Tibial nerve (tissue), 4 donors: Measurements from ENCODE around the gene BGN. TPM values are rescaled to one million over a fixed set of nuclear protein-coding genes. Genes with fewer than 3 reads are reported as not detected.
A peak's percentile ranks its signal among the peaks of the same experiment; 100 is the strongest.

Source experiments
- DNase-seq, 2 donors: peaks; one replicate each; pipeline ENCODE4 v3.0.0-alpha.2; 2019; ENCODE audit warnings: low spot score in 2 of 2
- H3K27ac ChIP-seq, 4 donors: fragments of 200-600 bp; sonication (generic) in 3 of 4; one replicate each; pipeline ENCODE4 v1.5.1; 2017 to 2019; ENCODE audit warnings: mild to moderate bottlenecking in 1 of 4
- H3K27me3 ChIP-seq, 2 donors: fragments of 200-600 bp; sonication (generic) in 1 of 2; one replicate each; pipeline versions ENCODE4 v1.5.1 to v1.6.0; 2017 to 2019
- H3K36me3 ChIP-seq, 3 donors: fragments of 200-600 bp; sonication (generic); one replicate each; pipeline ENCODE4 v1.5.1; 2018 to 2019
- H3K4me1 ChIP-seq, 4 donors: fragments of 200-600 bp; sonication (generic) in 3 of 4; one replicate each; pipeline ENCODE4 v1.5.1; 2017 to 2019
- H3K4me3 ChIP-seq, 4 donors: fragments of 200-600 bp; sonication (generic) in 3 of 4; one replicate each; pipeline ENCODE4 v1.5.1; 2017 to 2019; ENCODE audit warnings: mild to moderate bottlenecking in 1 of 4, moderate library complexity in 1 of 4
- H3K9me3 ChIP-seq, 4 donors: fragments of 200-600 bp; sonication (generic) in 3 of 4; one replicate each; pipeline ENCODE4 v1.5.1; 2017 to 2019
- EP300 ChIP-seq, 2 donors: sonication (generic); formaldehyde crosslinking; IDR thresholded peaks; one replicate each; pipeline ENCODE4 v1.6.1; 2017; ENCODE audit warnings: antibody characterized with exemption in 2 of 2, mild to moderate bottlenecking in 1 of 2
- POLR2A ChIP-seq, 2 donors: fragments of 450-650 bp; IDR thresholded peaks; one replicate each; pipeline ENCODE4 v1.6.1; 2017; ENCODE audit warnings: antibody characterized with exemption in 2 of 2, mild to moderate bottlenecking in 2 of 2, moderate library complexity in 2 of 2
- WGBS, 2 donors: methylation state at CpG; one replicate each; pipeline ENCODE4 v1.1.5; 2018; 5-methylcytosine and 5-hydroxymethylcytosine counted together
- total RNA-seq, 4 donors: library from RNA; depleted of rRNA; stranded (reverse); fragments of >200 nt; gene quantifications; one replicate each; pipeline ENCODE4 v1.1.0, GENCODE V29; 2016
- TF ChIP-seq, protein P1 (sequence below), 5 experiments: fragments of 200-600 bp in 3 of 5; fragments of 450-650 bp in 2 of 5; sonication (generic) in 3 of 5; IDR thresholded peaks; one replicate each; pipeline ENCODE4 v1.5.1; 2016 to 2019; ENCODE audit warnings: antibody characterized with exemption in 5 of 5, mild to moderate bottlenecking in 3 of 5, moderate library complexity in 2 of 5

The BGN gene
- total RNA-seq, 4 donors from 2014 or later, result 25.6 to 103 (median 59.0) TPM

GRCh38 chrX:153549231-153549630, 54.5 kb downstream of the BGN start:
- Histone ChIP-seq H3K27ac (no peak overlapping the region), H3K4me1 (no peaks in the 10 kb centered on the region), H3K27me3 (peaks cover 0 to 16% of the 10 kb centered on the region in 2 donors), H3K4me3 (no peak overlapping the region), H3K36me3 (no peaks in the 10 kb centered on the region), H3K9me3 (no peaks in the 10 kb centered on the region)
- DNase-seq, result no peak
- TF ChIP-seq, protein P1, sequence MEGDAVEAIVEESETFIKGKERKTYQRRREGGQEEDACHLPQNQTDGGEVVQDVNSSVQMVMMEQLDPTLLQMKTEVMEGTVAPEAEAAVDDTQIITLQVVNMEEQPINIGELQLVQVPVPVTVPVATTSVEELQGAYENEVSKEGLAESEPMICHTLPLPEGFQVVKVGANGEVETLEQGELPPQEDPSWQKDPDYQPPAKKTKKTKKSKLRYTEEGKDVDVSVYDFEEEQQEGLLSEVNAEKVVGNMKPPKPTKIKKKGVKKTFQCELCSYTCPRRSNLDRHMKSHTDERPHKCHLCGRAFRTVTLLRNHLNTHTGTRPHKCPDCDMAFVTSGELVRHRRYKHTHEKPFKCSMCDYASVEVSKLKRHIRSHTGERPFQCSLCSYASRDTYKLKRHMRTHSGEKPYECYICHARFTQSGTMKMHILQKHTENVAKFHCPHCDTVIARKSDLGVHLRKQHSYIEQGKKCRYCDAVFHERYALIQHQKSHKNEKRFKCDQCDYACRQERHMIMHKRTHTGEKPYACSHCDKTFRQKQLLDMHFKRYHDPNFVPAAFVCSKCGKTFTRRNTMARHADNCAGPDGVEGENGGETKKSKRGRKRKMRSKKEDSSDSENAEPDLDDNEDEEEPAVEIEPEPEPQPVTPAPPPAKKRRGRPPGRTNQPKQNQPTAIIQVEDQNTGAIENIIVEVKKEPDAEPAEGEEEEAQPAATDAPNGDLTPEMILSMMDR (IDR thresholded peaks at IDR 0.05), result no peak
- TF ChIP-seq EP300 (IDR thresholded peaks at IDR 0.05) (no peak), POLR2A (IDR thresholded peaks at IDR 0.05) (no peak)
- WGBS, 2 donors, result 88 to 100% methylated on average over 2 to 17 of the region's 17 CpGs

DNA sequence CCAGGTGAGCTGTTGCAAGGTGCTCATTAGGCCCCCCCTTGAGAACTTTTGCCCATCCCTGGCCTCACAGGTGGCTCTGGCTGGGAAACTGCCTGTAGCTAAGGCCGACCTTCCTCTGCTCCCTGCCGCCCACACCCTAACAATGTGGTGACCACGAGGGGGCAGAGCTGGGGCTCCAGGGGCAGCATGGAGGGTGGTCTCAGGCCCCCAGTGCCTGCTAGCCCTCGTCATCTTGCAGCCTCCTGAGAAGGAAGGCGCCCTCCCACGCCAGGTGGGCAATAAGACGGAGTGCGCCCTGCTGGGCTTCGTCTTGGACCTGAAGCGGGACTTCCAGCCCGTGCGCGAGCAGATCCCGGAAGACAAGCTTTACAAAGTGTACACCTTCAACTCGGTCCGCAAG, 55.0 kb downstream of the BGN start:
- TF ChIP-seq, protein P1 (IDR thresholded peaks at IDR 0.05), result no peak
- no peak for TF ChIP-seq POLR2A (IDR thresholded peaks at IDR 0.05)
- TF ChIP-seq EP300 (IDR thresholded peaks at IDR 0.05), result no peak
- no peak for DNase-seq
- Histone ChIP-seq H3K4me3 (no peak overlapping the region), H3K27ac (no peak overlapping the region), H3K4me1 (no peaks in the 10 kb centered on the region), H3K36me3 (no peaks in the 10 kb centered on the region), H3K27me3 (peaks cover 0 to 16% of the 10 kb centered on the region in 2 donors), H3K9me3 (no peaks in the 10 kb centered on the region)
- 67 to 82% methylated on average over 3 to 16 of the region's 16 CpGs for WGBS, 2 donors

DNA sequence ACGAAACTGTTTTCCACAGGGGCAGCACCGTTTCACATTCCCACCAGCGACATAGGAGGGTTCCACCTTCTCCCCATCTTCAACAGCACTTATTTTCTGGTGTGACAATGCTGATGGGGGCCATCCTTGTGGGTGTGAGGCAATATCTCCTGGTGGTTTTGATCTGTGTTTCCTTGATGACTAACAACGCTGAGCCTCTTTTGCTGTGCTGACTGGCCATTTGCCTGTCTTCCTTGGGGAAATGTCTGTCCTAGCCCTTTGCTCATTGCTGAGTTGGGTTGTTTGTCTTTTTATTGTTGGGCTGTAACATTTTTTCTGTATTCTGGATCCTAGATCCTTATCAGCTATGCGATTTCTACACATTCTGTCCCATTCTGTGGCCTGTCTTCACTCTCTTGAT, 56.4 kb downstream of the BGN start:
- Histone ChIP-seq H3K9me3 (no peaks in the 10 kb centered on the region), H3K36me3 (no peaks in the 10 kb centered on the region), H3K4me3 (no peak overlapping the region), H3K27me3 (peaks cover 0 to 7% of the 10 kb centered on the region in 2 donors), H3K4me1 (peaks cover 0 to 4% (median 0%) of the 10 kb centered on the region in 4 donors), H3K27ac (no peak overlapping the region)
- WGBS, 2 donors, result 79 to 84% methylated on average over 5 of the region's 5 CpGs
- no peak for DNase-seq
- TF ChIP-seq, protein P1 (IDR thresholded peaks at IDR 0.05), result no peak
- TF ChIP-seq POLR2A (IDR thresholded peaks at IDR 0.05) (no peak), EP300 (IDR thresholded peaks at IDR 0.05) (no peak)

DNA sequence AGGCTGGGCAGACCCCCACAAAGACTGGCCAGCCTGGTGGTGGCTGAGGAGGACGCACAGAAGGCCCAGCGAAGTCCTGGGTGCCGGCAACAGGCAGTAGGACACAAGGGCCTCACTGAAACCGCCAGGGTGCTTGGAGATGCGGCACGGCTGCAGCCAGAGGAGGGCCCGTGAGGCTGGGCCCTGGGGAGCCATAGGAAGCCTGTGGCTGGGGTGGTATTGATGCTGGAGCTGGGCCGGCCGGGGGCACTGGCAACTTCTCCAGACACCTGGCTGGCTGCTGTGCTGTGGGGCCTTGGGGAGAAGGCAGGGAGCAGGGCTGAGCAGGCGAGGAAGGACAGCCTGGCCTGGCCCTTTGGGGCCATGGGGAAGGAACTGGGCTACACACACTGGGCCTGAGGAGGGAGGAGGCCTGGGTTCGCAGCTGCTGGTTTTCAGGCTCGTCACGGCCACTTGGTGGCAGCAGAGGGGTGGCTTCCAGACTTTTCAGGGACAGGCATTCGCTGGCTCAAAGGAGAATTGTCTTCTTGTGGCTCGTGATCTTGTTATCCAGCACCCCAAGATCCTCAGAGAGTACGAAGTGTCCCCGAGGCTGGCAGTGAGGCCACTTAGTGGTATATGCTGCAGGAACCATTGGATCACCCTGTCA, 59.9 kb downstream of the BGN start:
- TF ChIP-seq POLR2A (IDR thresholded peaks at IDR 0.05), result no peak
- TF ChIP-seq, protein P1 (IDR thresholded peaks at IDR 0.05), result peak; percentile 48 to 77 (median 63)
- no peak for TF ChIP-seq EP300 (IDR thresholded peaks at IDR 0.05)
- WGBS, 2 donors, result 53% methylated on average over 15 of the region's 17 CpGs; no CpG with 5 or more reads in 1 of the 2 donors

GRCh38 chrX:153556767-153557166, 62.0 kb downstream of the BGN start:
- Histone ChIP-seq H3K27ac (no peak overlapping the region), H3K27me3 (peaks cover 0 to 6% of the 10 kb centered on the region in 2 donors), H3K36me3 (no peaks in the 10 kb centered on the region), H3K4me3 (no peak overlapping the region), H3K9me3 (no peaks in the 10 kb centered on the region), H3K4me1 (peaks cover 0 to 4% (median 0%) of the 10 kb centered on the region in 4 donors)
- WGBS, 2 donors, result 90 to 100% methylated on average over 1 to 11 of the region's 12 CpGs
- TF ChIP-seq, protein P1 (IDR thresholded peaks at IDR 0.05), result no peak
- TF ChIP-seq POLR2A (IDR thresholded peaks at IDR 0.05) (no peak), EP300 (IDR thresholded peaks at IDR 0.05) (no peak)
- DNase-seq, result no peak

More for the DNA sequence above, 59.9 kb downstream of the BGN start:
- DNase-seq, result peak; percentile 41
- H3K9me3 ChIP-seq, result no peaks in the 10 kb centered on the region
- H3K27me3 ChIP-seq, result peaks cover 0 to 6% of the 10 kb centered on the region in 2 donors
- H3K36me3 ChIP-seq, result no peaks in the 10 kb centered on the region
- H3K27ac ChIP-seq, result peak overlapping the region in 1 of 4 donors; percentile 29
- peaks cover 0 to 4% (median 0%) of the 10 kb centered on the region in 4 donors for H3K4me1 ChIP-seq
- H3K4me3 ChIP-seq, result no peak overlapping the region
